ENCODE data around the gene CD40.
"Not testable (repeated sequence)": the region's sequence is repeated elsewhere in the genome, so short reads cannot be mapped to it uniquely, and the experiment has no call there.

The CD40 gene

DNA sequence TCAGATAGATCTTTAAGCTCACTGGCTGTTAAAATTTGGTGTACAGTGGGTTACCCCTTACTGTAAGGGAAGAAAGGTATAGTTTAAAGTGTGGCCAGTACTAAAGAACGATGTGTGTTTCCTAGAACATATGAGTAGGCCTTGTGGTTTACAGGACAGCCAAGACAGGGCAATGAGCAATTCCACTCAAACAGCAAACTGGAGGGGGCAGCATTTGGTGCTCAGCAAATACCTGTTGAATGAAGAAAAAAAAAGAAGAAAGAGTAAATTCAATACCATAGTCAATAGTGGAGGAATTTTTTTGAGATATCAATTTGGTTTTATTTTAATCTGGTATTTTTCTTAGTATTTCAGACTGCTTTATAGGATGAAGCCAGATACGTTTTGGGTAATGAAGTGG is 24.6 kb upstream of the CD40 start:
- H3K27me3 ChIP-seq (replicated peaks; ENCODE audit: control insufficient read depth, insufficient read depth, low read length, poor library complexity, severe bottlenecking) = peaks cover 9% of the 10 kb centered on the region
- H3K4me3 ChIP-seq (ENCODE audit: insufficient read depth, low read depth, low read length, poor library complexity, severe bottlenecking) = no peak overlapping the region
- no peaks in the 10 kb centered on the region for H3K36me3 ChIP-seq (ENCODE audit: control insufficient read depth, insufficient read depth, low read length)
- DNase-seq = no peak
- no peaks in the 10 kb centered on the region for H3K9me3 ChIP-seq (ENCODE audit: control insufficient read depth, low read length)
- H3K27ac ChIP-seq (ENCODE audit: insufficient read depth, low read length, poor library complexity, severe bottlenecking) = no peak overlapping the region
- peaks cover 11% of the 10 kb centered on the region for H3K4me1 ChIP-seq (ENCODE audit: control insufficient read depth, insufficient read depth, low read length, poor library complexity, severe bottlenecking)

DNA sequence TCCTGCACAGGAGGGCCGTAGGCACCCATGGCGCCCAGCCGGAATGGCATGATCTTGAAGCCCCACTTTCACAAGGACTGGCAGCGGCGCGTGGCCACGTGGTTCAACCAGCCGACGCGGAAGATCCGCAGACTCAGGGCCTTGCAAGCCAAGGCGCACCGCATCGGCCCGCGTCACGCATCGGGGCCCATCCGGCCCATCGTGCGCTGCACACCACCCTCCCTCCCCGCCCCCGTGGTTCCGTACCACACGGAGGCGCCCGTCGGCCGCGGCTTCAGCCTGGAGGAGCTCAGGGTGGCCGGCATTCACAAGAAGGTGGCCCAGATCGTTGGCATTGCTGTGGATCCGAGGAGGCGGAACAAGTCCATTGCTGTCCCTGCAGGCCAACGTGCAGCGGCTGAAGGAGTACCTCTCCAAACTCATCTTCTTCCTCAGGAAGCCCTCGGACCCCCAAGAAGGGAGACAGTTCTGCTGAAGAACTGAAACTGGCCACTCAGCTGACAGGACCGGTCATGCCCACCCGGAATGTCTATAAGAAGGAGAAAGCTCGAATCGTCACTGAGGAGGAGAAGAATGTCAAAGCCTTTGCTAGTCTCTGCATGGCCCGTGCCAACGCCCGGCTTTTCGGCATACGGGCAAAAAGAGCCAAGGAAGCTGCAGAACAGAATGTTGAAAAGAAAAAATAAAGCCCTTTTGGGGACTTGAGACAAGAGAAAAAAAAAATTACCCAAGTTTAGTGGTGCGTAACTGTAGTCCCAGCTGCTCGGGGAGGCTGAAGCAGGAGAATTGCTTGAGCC is 18.4 kb upstream of the CD40 start:
- H3K9me3 ChIP-seq (ENCODE audit: control insufficient read depth, low read length) = no peaks in the 10 kb centered on the region
- H3K27ac ChIP-seq (ENCODE audit: insufficient read depth, low read length, poor library complexity, severe bottlenecking) = no peak overlapping the region
- H3K27me3 ChIP-seq (replicated peaks; ENCODE audit: control insufficient read depth, insufficient read depth, low read length, poor library complexity, severe bottlenecking) = peaks cover 15% of the 10 kb centered on the region
- no peak overlapping the region for H3K4me3 ChIP-seq (ENCODE audit: insufficient read depth, low read depth, low read length, poor library complexity, severe bottlenecking)
- H3K36me3 ChIP-seq (ENCODE audit: control insufficient read depth, insufficient read depth, low read length) = no peaks in the 10 kb centered on the region
- H3K4me1 ChIP-seq (ENCODE audit: control insufficient read depth, insufficient read depth, low read length, poor library complexity, severe bottlenecking) = no peaks in the 10 kb centered on the region
- DNase-seq = no peak

DNA sequence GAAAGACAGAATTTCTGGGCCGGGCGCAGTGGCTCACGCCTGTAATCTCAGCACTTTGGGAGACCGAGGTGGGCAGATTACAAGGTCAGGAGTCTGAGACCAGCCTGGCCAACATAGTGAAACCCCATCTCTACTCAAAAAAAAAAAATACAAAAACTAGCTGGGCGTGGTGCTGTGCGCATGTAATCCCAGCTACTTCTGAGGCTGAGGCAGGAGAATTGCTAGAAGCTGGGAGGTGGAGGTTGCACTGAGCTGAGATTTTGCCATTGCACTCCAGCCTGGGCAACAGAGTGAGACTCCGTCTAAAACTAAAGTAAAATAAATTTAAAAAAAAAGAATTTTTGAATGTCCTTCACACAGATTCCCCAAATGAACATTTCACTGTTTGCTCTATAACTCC is 17.7 kb upstream of the CD40 start:
- H3K4me3 ChIP-seq (ENCODE audit: insufficient read depth, low read depth, low read length, poor library complexity, severe bottlenecking); H3K4me1 ChIP-seq (ENCODE audit: control insufficient read depth, insufficient read depth, low read length, poor library complexity, severe bottlenecking); H3K36me3 ChIP-seq (ENCODE audit: control insufficient read depth, insufficient read depth, low read length); H3K9me3 ChIP-seq (ENCODE audit: control insufficient read depth, low read length); DNase-seq; H3K27ac ChIP-seq (ENCODE audit: insufficient read depth, low read length, poor library complexity, severe bottlenecking): not testable (repeated sequence)
- H3K27me3 ChIP-seq (replicated peaks; ENCODE audit: control insufficient read depth, insufficient read depth, low read length, poor library complexity, severe bottlenecking) = peaks cover 15% of the 10 kb centered on the region

DNA sequence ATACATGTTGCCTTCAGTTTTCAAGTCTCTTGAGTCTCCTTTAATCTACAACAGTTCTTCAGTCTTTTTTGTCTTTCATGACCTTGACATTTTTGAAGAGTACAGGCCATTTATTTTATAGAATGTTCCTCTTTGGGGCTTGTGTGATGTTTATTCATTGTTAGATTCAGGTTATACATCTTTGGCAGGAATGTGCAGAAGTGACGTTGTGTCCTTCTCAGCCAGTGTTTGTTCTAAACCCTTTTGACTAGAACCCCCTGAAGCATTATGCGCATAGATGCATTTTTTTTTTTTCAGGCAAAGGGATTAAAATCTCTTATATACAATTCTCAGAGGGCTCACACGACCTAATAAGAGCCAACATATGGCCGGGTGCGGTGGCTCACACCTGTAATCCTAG is 17.1 kb upstream of the CD40 start:
- no peaks in the 10 kb centered on the region for H3K4me1 ChIP-seq (ENCODE audit: control insufficient read depth, insufficient read depth, low read length, poor library complexity, severe bottlenecking)
- no peak overlapping the region for H3K27ac ChIP-seq (ENCODE audit: insufficient read depth, low read length, poor library complexity, severe bottlenecking)
- DNase-seq = no peak
- peaks cover 15% of the 10 kb centered on the region for H3K27me3 ChIP-seq (replicated peaks; ENCODE audit: control insufficient read depth, insufficient read depth, low read length, poor library complexity, severe bottlenecking)
- no peaks in the 10 kb centered on the region for H3K36me3 ChIP-seq (ENCODE audit: control insufficient read depth, insufficient read depth, low read length)
- H3K4me3 ChIP-seq (ENCODE audit: insufficient read depth, low read depth, low read length, poor library complexity, severe bottlenecking) = no peak overlapping the region
- H3K9me3 ChIP-seq (ENCODE audit: control insufficient read depth, low read length) = no peaks in the 10 kb centered on the region

DNA sequence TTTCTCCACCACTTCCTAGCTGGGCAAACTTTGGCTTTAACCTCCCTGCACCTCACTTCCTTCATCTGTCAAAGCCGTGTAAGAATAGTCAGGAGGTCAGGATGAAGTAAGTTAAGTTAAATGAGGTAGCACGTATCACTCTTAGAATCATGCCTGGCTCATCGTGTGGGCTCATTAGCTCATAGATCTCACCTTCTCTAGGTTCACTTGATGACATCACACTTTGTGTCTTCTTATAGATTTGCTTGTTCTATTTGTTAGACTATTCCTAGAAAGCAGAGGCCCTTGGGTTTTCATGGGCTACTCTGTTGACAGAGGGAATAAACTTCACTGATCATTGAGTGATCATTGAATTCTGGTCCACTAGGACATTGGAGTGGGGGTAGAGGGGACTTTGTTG is 16.2 kb upstream of the CD40 start:
- Histone ChIP-seq H3K36me3 (ENCODE audit: control insufficient read depth, insufficient read depth, low read length) (no peaks in the 10 kb centered on the region), H3K4me1 (ENCODE audit: control insufficient read depth, insufficient read depth, low read length, poor library complexity, severe bottlenecking) (no peaks in the 10 kb centered on the region), H3K4me3 (ENCODE audit: insufficient read depth, low read depth, low read length, poor library complexity, severe bottlenecking) (no peak overlapping the region), H3K27ac (ENCODE audit: insufficient read depth, low read length, poor library complexity, severe bottlenecking) (no peak overlapping the region), H3K27me3 (replicated peaks; ENCODE audit: control insufficient read depth, insufficient read depth, low read length, poor library complexity, severe bottlenecking) (peaks cover 16% of the 10 kb centered on the region), H3K9me3 (ENCODE audit: control insufficient read depth, low read length) (no peaks in the 10 kb centered on the region)
- no peak for DNase-seq

DNA sequence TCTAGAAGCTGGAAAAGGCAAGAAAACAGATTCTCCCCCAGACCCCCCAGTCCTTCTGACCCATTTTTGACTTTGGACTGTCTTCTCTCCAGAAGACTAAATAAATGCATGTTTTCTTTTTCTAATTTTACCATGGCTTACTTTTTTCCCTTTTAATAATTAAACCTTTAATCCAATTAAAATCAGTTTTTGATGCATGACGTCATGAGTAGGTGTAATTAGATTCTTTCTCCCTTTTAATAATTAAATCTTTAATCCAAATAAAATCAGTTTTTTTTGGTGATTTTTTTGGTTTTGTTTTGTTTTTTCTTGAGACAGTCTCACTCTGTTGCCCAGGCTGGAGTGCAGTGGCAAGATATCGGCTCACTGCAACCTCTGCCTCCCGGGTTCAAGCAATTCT is 15.2 kb upstream of the CD40 start:
- peaks cover 17% of the 10 kb centered on the region for H3K27me3 ChIP-seq (replicated peaks; ENCODE audit: control insufficient read depth, insufficient read depth, low read length, poor library complexity, severe bottlenecking)
- no peaks in the 10 kb centered on the region for H3K36me3 ChIP-seq (ENCODE audit: control insufficient read depth, insufficient read depth, low read length)
- no peaks in the 10 kb centered on the region for H3K4me1 ChIP-seq (ENCODE audit: control insufficient read depth, insufficient read depth, low read length, poor library complexity, severe bottlenecking)
- H3K9me3 ChIP-seq (ENCODE audit: control insufficient read depth, low read length) = no peaks in the 10 kb centered on the region
- no peak for DNase-seq
- no peak overlapping the region for H3K4me3 ChIP-seq (ENCODE audit: insufficient read depth, low read depth, low read length, poor library complexity, severe bottlenecking)
- no peak overlapping the region for H3K27ac ChIP-seq (ENCODE audit: insufficient read depth, low read length, poor library complexity, severe bottlenecking)

DNA sequence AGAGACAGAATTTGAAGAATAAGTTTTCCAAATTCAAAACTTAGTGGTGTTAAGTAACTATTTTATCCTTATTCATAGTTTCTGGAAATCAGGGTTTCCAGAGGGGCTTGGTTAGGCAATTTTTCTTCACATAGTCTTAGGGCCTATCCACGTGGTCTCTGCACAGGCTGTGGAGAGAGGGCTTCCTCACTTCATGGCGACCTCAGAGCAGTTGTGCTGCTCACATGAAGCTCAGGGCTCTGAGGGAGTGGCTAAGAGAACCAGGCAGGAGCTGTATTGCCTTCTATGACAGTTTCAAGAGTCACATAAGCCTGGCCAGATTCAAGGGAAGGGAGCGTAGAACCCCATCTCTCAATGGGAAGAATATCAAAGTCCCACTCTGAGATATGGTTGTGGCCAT is 13.9 kb upstream of the CD40 start:
- Histone ChIP-seq H3K27ac (ENCODE audit: insufficient read depth, low read length, poor library complexity, severe bottlenecking) (no peak overlapping the region), H3K4me1 (ENCODE audit: control insufficient read depth, insufficient read depth, low read length, poor library complexity, severe bottlenecking) (no peaks in the 10 kb centered on the region), H3K36me3 (ENCODE audit: control insufficient read depth, insufficient read depth, low read length) (no peaks in the 10 kb centered on the region), H3K27me3 (replicated peaks; ENCODE audit: control insufficient read depth, insufficient read depth, low read length, poor library complexity, severe bottlenecking) (peaks cover 14% of the 10 kb centered on the region), H3K9me3 (ENCODE audit: control insufficient read depth, low read length) (no peaks in the 10 kb centered on the region), H3K4me3 (ENCODE audit: insufficient read depth, low read depth, low read length, poor library complexity, severe bottlenecking) (no peak overlapping the region)
- DNase-seq = no peak

DNA sequence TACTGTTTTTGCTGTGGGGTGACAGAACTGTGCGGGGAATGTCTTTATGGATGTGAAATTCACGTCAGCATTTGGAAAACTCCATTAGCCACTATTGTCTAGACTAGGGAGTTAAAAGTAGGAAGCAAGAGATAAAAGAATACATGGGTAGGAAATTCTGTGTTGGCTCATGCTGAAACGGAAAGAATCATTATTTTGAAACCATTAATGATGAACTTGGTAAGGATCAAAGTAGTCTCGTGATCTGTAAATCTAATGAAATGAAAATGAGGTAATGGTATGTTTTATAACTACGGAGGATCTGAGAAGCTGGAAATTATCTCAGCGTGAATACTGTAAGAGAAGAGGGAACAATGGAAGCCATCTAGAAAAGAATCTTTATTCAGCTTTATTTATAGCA is 11.1 kb upstream of the CD40 start:
- DNase-seq = no peak
- Histone ChIP-seq H3K27ac (ENCODE audit: insufficient read depth, low read length, poor library complexity, severe bottlenecking) (no peak overlapping the region), H3K27me3 (replicated peaks; ENCODE audit: control insufficient read depth, insufficient read depth, low read length, poor library complexity, severe bottlenecking) (peaks cover 7% of the 10 kb centered on the region), H3K9me3 (ENCODE audit: control insufficient read depth, low read length) (no peaks in the 10 kb centered on the region), H3K4me3 (ENCODE audit: insufficient read depth, low read depth, low read length, poor library complexity, severe bottlenecking) (no peak overlapping the region), H3K36me3 (ENCODE audit: control insufficient read depth, insufficient read depth, low read length) (no peaks in the 10 kb centered on the region), H3K4me1 (ENCODE audit: control insufficient read depth, insufficient read depth, low read length, poor library complexity, severe bottlenecking) (no peaks in the 10 kb centered on the region)

DNA sequence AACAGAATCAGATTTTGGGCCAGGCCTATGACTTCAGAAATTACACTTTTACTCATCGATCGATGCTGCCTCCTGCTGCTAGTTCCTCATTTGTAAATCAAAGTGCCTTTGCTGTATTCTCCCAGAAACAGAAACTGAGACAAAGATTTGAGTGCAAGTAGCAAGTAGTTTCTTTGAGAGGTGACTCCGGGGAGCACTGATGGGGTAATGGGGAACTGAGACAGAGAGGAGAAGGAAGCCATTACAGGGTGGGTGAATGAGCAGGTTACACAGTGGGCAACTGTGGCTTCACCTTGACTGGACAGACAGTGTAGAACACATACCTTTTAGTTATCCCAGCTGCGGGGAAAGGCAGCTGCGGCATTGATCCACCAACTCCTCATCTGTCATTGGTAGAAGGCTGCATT is 9.7 kb upstream of the CD40 start:
- Histone ChIP-seq H3K27me3 (replicated peaks; ENCODE audit: control insufficient read depth, insufficient read depth, low read length, poor library complexity, severe bottlenecking) (peaks cover 7% of the 10 kb centered on the region), H3K4me3 (ENCODE audit: insufficient read depth, low read depth, low read length, poor library complexity, severe bottlenecking) (no peak overlapping the region), H3K36me3 (ENCODE audit: control insufficient read depth, insufficient read depth, low read length) (no peaks in the 10 kb centered on the region), H3K4me1 (ENCODE audit: control insufficient read depth, insufficient read depth, low read length, poor library complexity, severe bottlenecking) (no peaks in the 10 kb centered on the region), H3K9me3 (ENCODE audit: control insufficient read depth, low read length) (no peaks in the 10 kb centered on the region), H3K27ac (ENCODE audit: insufficient read depth, low read length, poor library complexity, severe bottlenecking) (no peak overlapping the region)
- DNase-seq = no peak

DNA sequence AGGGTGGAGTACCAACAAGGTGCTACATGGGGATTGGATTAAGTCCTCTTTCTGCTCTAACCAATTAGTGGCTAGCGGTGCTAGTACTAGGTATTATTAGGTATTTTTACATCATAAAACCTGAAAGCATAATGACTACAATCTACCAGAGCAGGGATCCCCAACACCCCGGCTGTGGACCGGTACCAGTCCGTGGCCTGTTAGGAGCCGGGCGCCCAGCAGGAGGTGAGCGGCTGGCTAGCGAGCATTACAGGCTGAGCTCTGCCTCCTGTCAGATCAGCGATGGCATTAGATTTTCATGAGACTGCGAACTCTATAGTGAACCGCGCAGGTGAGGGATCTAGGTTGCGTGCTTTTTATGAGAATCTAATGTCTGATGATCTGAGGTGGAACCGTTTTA is 9.1 kb upstream of the CD40 start:
- no peak overlapping the region for H3K4me3 ChIP-seq (ENCODE audit: insufficient read depth, low read depth, low read length, poor library complexity, severe bottlenecking)
- H3K4me1 ChIP-seq (ENCODE audit: control insufficient read depth, insufficient read depth, low read length, poor library complexity, severe bottlenecking) = no peaks in the 10 kb centered on the region
- no peaks in the 10 kb centered on the region for H3K9me3 ChIP-seq (ENCODE audit: control insufficient read depth, low read length)
- DNase-seq = no peak
- H3K27me3 ChIP-seq (replicated peaks; ENCODE audit: control insufficient read depth, insufficient read depth, low read length, poor library complexity, severe bottlenecking) = peaks cover 7% of the 10 kb centered on the region
- H3K27ac ChIP-seq (ENCODE audit: insufficient read depth, low read length, poor library complexity, severe bottlenecking) = no peak overlapping the region
- H3K36me3 ChIP-seq (ENCODE audit: control insufficient read depth, insufficient read depth, low read length) = no peaks in the 10 kb centered on the region
